Endothelial cell of umbilical vein (primary cell): ENCODE data around the gene RPS2. TPM values are rescaled to one million over a fixed set of nuclear protein-coding genes. Genes with fewer than 3 reads are reported as not detected.

Source experiments
- BruUV-seq: library from RNA; stranded (reverse); fragments of 400-500 nt; replicated peaks from 2 replicates; lab custom pipeline; 2021; lab: Mats Ljungman, UMichigan
- CTCF ChIA-PET: fragments of 300-600, 350-600 bp; sonication (Branson Sonifier 250); formaldehyde crosslinking; loops from one replicate; lab custom pipeline; 2021; ENCODE audit warnings: antibody characterized with exemption, inconsistent platforms; lab: Charles Lee
- POLR2A ChIA-PET: fragments of 300-600, 350-600 bp; sonication (Branson Sonifier 250); formaldehyde crosslinking; loops from one replicate; lab custom pipeline; 2021; ENCODE audit warnings: antibody characterized with exemption, inconsistent platforms; lab: Charles Lee
- DNase-seq: peaks from one replicate; pipeline ENCODE4 v3.0.0-alpha.2; 2011; ENCODE audit warnings: low read depth, low spot score
- FAIRE-seq: peaks from 2 replicates; lab custom pipeline; 2011; peaks lifted over from hg19 to GRCh38; lab: Jason Lieb, UNC
- H2AFZ ChIP-seq: 2 replicates; pipeline ENCODE4 v1.6.0; 2012; ENCODE audit warnings: low read depth, low read length, control low read depth, inconsistent platforms
- H3K27ac ChIP-seq: 2 replicates; pipeline ENCODE4 v1.5.1; 2011; ENCODE audit warnings: low read depth, mild to moderate bottlenecking, control low read depth, low read length, moderate library complexity; ENCODE audit not compliant: insufficient read depth
- H3K27me3 ChIP-seq, 2 experiments: 2 replicates each; pipeline versions ENCODE4 v1.6.0 to v1.6.1; 2011; ENCODE audit warnings: low read length in 2 of 2, mixed read lengths in 1 of 2; ENCODE audit not compliant: control insufficient read depth in 2 of 2, insufficient read depth in 2 of 2
- H3K36me3 ChIP-seq, 2 experiments: 2 replicates in 1 of 2; 3 replicates in 1 of 2; pipeline ENCODE4 v1.5.1; 2011; ENCODE audit warnings: low read length in 2 of 2, mild to moderate bottlenecking in 1 of 2, moderate library complexity in 1 of 2; ENCODE audit not compliant: control insufficient read depth in 2 of 2, insufficient read depth in 2 of 2; ENCODE audit errors: extremely low read depth in 1 of 2
- H3K4me1 ChIP-seq: 3 replicates; pipeline ENCODE4 v1.5.1; 2011; ENCODE audit warnings: mild to moderate bottlenecking, low read length; ENCODE audit not compliant: control insufficient read depth, insufficient read depth; ENCODE audit errors: extremely low read depth
- H3K4me2 ChIP-seq: 2 replicates; pipeline ENCODE4 v1.6.1; 2011; ENCODE audit warnings: low read length, control low read depth, mixed read lengths; ENCODE audit not compliant: insufficient read depth
- H3K4me3 ChIP-seq, 3 experiments: fragments of 200-600 bp in 1 of 3; sonication (generic), shearing (Covaris generic) in 1 of 3; replicated peaks in 1 of 3; 2 replicates each; pipeline ENCODE4 v1.5.1; 2011 to 2016; ENCODE audit warnings: control low read depth in 3 of 3, low read length in 3 of 3, mild to moderate bottlenecking in 2 of 3, inconsistent platforms in 1 of 3, low read depth in 1 of 3, moderate library complexity in 1 of 3; ENCODE audit not compliant: insufficient read depth in 1 of 3
- H3K79me2 ChIP-seq: 2 replicates; pipeline ENCODE4 v1.6.0; 2012; ENCODE audit warnings: low read length, inconsistent platforms; ENCODE audit not compliant: control insufficient read depth, insufficient read depth
- H3K9ac ChIP-seq: replicated peaks from 2 replicates; pipeline ENCODE3; 2011; ENCODE audit warnings: low read length, control low read depth; ENCODE audit not compliant: insufficient read depth; ENCODE audit errors: extremely low read depth
- H3K9me1 ChIP-seq: replicated peaks from 3 replicates; pipeline ENCODE4 v1.6.0; 2011; ENCODE audit warnings: mild to moderate bottlenecking, low read length; ENCODE audit not compliant: control insufficient read depth, insufficient read depth; ENCODE audit errors: extremely low read depth
- H3K9me3 ChIP-seq: replicated peaks from 2 replicates; pipeline ENCODE4 v1.5.1; 2012; ENCODE audit warnings: low read length, inconsistent platforms; ENCODE audit not compliant: control insufficient read depth, insufficient read depth
- H4K20me1 ChIP-seq: replicated peaks from 2 replicates; pipeline ENCODE3; 2011; ENCODE audit warnings: mild to moderate bottlenecking, low read length; ENCODE audit not compliant: control insufficient read depth, insufficient read depth; ENCODE audit errors: extremely low read depth
- CTCF ChIP-seq, 2 donors: IDR thresholded peaks; 1 replicate in 1 of 2; 2 replicates in 1 of 2; pipeline ENCODE4 v1.5.1; 2011; ENCODE audit warnings: low read length in 2 of 2, mild to moderate bottlenecking in 2 of 2, moderate library complexity in 2 of 2, control low read depth in 1 of 2, inconsistent platforms in 1 of 2, low read depth in 1 of 2; ENCODE audit not compliant: insufficient read depth in 1 of 2; ENCODE audit errors: extremely low read depth in 1 of 2
- EZH2 ChIP-seq: IDR thresholded peaks from 2 replicates; pipeline ENCODE4 v1.6.1; 2012; ENCODE audit warnings: borderline replicate concordance, low read depth, mild to moderate bottlenecking, moderate library complexity, low read length, inconsistent platforms; ENCODE audit not compliant: severe bottlenecking
- FOS ChIP-seq: IDR thresholded peaks from 2 replicates; pipeline ENCODE4 v1.6.1; 2011; ENCODE audit warnings: mild to moderate bottlenecking, low read length, moderate library complexity, borderline replicate concordance; ENCODE audit not compliant: insufficient read depth
- GATA2 ChIP-seq: IDR thresholded peaks from 2 replicates; pipeline ENCODE4 v1.7.0; 2011; ENCODE audit warnings: low read depth, mild to moderate bottlenecking, moderate library complexity, mixed read lengths, low read length; ENCODE audit not compliant: insufficient read length, insufficient read depth
- JUN ChIP-seq: IDR thresholded peaks from 2 replicates; pipeline ENCODE4 v1.6.1; 2011; ENCODE audit warnings: borderline replicate concordance, low read depth; ENCODE audit not compliant: insufficient read length, insufficient read depth
- MAX ChIP-seq: IDR thresholded peaks from 2 replicates; pipeline ENCODE4 v1.6.1; 2011; ENCODE audit not compliant: insufficient read depth, insufficient read length
- MYC ChIP-seq: IDR thresholded peaks from one replicate; pipeline ENCODE4 v1.6.1; 2011; ENCODE audit warnings: mild to moderate bottlenecking, low read depth, low read length
- POLR2A ChIP-seq: IDR thresholded peaks from 2 replicates; pipeline ENCODE4 v1.6.1; 2012; ENCODE audit warnings: low read depth, mild to moderate bottlenecking, control low read depth, low read length
- POLR2AphosphoS5 ChIP-seq: IDR thresholded peaks from 2 replicates; pipeline ENCODE4 v1.6.1; 2012; ENCODE audit warnings: low read depth, mild to moderate bottlenecking, control low read depth, low read length, moderate library complexity; ENCODE audit not compliant: insufficient read depth
- dilution Hi-C: fragments of 300-500 bp; cut with MboI; formaldehyde crosslinking; loops from one replicate; pipeline ENCODE4 v1.15.0; 2019; ENCODE audit warnings: low sequenced_read_pairs; ENCODE audit not compliant: extremely low pct_ligation_motif_present
- intact Hi-C: fragments of 100-400 bp; cut with micrococcal nuclease; formaldehyde crosslinking; loops from one replicate; pipeline ENCODE4 v1.10.0; 2022
- polyA plus RNA-seq, 4 experiments: library from polyadenylated mRNA; depleted of rRNA in 3 of 4; stranded (reverse) in 3 of 4; unstranded in 1 of 4; fragments of >200 nt; gene quantifications; 2 replicates each; pipeline versions ENCODE4 v1.2.1 to v1.2.3, GENCODE V29; 2011 to 2012; ENCODE audit warnings: missing spikeins in 1 of 4
- total RNA-seq: library from RNA; stranded (reverse); gene quantifications from 2 replicates; pipeline ENCODE4 v1.2.3, GENCODE V29; 2021

The RPS2 gene
- total and polyA plus RNA-seq, 2 donors (not counting 3 experiments of a cell fraction or from before 2014, with no cell fraction given) = 2,793 to 9,021 TPM

GRCh38 chr16:1930338-1930720 lies 34.3 kb downstream of the RPS2 start:
- dilution Hi-C loops (no loop called here), intact Hi-C loops (no loop called here)
- Histone ChIP-seq H3K27me3 (no peaks in the 10 kb centered on the region), H4K20me1 (no peaks in the 10 kb centered on the region), H3K4me2 (no peak overlapping the region), H3K4me1 (no peaks in the 10 kb centered on the region), H3K9ac (no peak overlapping the region), H3K27ac (no peak overlapping the region), H3K4me3 (no peak overlapping the region), H3K36me3 (no peaks in the 10 kb centered on the region), H3K9me1 (no peaks in the 10 kb centered on the region), H3K79me2 (no peaks in the 10 kb centered on the region), H2AFZ (peak overlapping the region; percentile 84), H3K9me3 (no peaks in the 10 kb centered on the region)
- DNase-seq (no peak), FAIRE-seq (no peak)
- POLR2A ChIA-PET = no interaction called here
- CTCF ChIA-PET = interaction anchor here (1.2 kb wide), 1 partner anchor 66 kb away, joined by 3 read pairs; no protein-coding TSS in a partner anchor
- BruUV-seq = no TSS peak
- TF ChIP-seq EZH2 = no peak
- no peak for TF ChIP-seq GATA2
- no peak for TF ChIP-seq POLR2A
- TF ChIP-seq MAX = no peak
- no peak for TF ChIP-seq POLR2AphosphoS5
- TF ChIP-seq FOS = no peak
- no peak for TF ChIP-seq CTCF (IDR thresholded peaks at IDR 0.05; ENCODE audit: extremely low read depth in 1 of 2, insufficient read depth in 1 of 2, low read depth in 1 of 2, low read length in 2 of 2)
- TF ChIP-seq JUN = no peak
- no peak for TF ChIP-seq MYC
